ENCODE results near the gene ORC4.
A peak's percentile ranks its signal among the peaks of the same experiment; 100 is the strongest.

Gene ORC4

DNA sequence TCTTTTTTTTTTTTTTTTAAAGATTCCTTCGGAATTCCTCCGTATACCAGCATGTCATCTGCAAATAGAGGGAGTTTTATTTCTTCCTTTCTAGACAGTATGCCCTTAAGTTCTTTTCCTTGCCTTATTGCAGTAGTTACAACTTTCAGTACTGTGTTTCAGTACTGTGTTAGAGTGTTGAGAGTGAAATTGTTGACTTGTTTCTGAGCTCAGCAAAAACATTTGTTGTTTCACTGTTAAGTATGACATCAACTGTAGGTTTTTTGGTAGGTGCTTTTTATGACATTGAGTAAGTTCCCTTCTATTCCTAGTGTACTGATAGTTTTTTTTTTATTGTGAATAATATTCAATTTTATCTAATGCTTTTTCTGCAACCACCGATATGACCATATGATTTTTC, 131.9 kb downstream of the ORC4 start:
- Histone ChIP-seq H3K14ac (ENCODE audit: low read length in 2 of 2) (no peak overlapping the region), H3K79me1 (replicated peaks; ENCODE audit: low read length, poor library complexity, severe bottlenecking) (peaks cover 11% of the 10 kb centered on the region), H3K23ac (ENCODE audit: low read length in 2 of 2) (no peak overlapping the region), H2AK5ac (ENCODE audit: low read length, severe bottlenecking) (no peak overlapping the region), H3K9ac (ENCODE audit: low read length) (peak overlapping the region; percentile 67), H2BK120ac (ENCODE audit: low read depth, low read length) (no peak overlapping the region), H3K9me3 (ENCODE audit: control insufficient read depth, low read length) (no peaks in the 10 kb centered on the region), H2BK15ac (ENCODE audit: low read depth, poor library complexity, severe bottlenecking) (no peak overlapping the region), H2BK5ac (ENCODE audit: low read depth, low read length, poor library complexity, severe bottlenecking) (no peak overlapping the region), H4K91ac (ENCODE audit: low read length) (no peak overlapping the region), H3K4me2 (ENCODE audit: low read length, poor library complexity, severe bottlenecking) (no peak overlapping the region), H2AFZ (ENCODE audit: low read depth, low read length) (no peak overlapping the region), H3K4ac (ENCODE audit: low read depth in 1 of 2, low read length in 2 of 2) (no peak overlapping the region), H3K27ac (ENCODE audit: low read length, poor library complexity, severe bottlenecking) (no peak overlapping the region), H3K4me3 (ENCODE audit: insufficient read depth in 1 of 2, low read depth in 1 of 2, low read length in 2 of 2) (peak overlapping the region in 1 of 2 experiments; percentile 57), H2BK12ac (ENCODE audit: low read length in 2 of 2) (no peak overlapping the region), H3K4me1 (ENCODE audit: control insufficient read depth, insufficient read depth, low read depth, low read length) (no peaks in the 10 kb centered on the region), H4K8ac (ENCODE audit: low read length) (no peak overlapping the region), H3K36me3 (ENCODE audit: control insufficient read depth in 1 of 2, insufficient read depth in 2 of 2, low read depth in 1 of 2, low read length in 2 of 2) (no peaks in the 10 kb centered on the region), H3K27me3 (ENCODE audit: control insufficient read depth in 1 of 2, insufficient read depth in 1 of 2, low read length in 2 of 2) (no peaks in the 10 kb centered on the region), H3K18ac (ENCODE audit: low read depth in 1 of 2, low read length in 2 of 2) (no peak overlapping the region)
- WGBS = 100% methylated on average over 1 of the region's 3 CpGs
- no peak for DNase-seq

DNA sequence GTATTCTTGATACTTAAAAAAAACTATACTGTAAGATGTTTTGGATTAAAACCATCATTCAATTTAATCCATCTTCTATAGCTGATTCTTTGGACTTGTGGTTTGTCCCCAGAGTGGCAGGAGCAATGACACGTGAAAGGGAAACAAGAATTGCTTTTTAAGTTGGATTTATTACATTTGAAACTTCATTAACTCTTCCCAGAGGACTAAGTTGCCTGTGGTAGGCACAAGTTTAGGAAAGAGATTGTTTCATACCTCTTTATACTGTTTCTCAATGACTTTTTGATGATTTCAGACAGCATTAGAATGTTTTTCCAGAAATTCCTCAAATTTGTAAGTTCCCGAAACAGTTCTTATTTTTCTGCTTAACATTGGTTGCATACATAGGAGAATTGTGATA, 134.4 kb downstream of the ORC4 start:
- WGBS = no CpG with 5 or more reads among the region's 2 CpGs
- no peaks in the 10 kb centered on the region for H3K9me3 ChIP-seq (ENCODE audit: control insufficient read depth, low read length)

DNA sequence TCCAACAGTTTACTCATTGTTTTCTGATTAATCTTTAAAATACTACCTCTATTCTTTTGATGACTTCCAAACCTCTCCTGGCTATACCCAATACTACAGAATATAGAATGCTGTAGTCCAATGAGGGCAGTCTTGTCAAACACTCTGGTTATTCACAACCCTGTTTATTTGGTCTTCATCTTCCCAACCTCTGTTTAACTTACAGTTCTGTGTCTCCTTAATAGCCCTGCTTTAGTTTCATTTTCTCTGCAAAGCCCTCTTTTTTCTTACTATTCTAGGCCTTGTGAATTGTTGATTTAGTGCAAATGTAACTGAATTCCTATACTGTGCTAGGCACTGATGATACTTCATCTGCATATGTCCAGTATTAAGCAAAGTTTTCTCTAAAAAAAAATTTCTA, 135.7 kb downstream of the ORC4 start:
- peaks cover 7% of the 10 kb centered on the region for H3K79me1 ChIP-seq (replicated peaks; ENCODE audit: low read length, poor library complexity, severe bottlenecking)
- no peak overlapping the region for H4K8ac ChIP-seq (ENCODE audit: low read length)
- peak overlapping the region; percentile 56 for H3K9ac ChIP-seq (ENCODE audit: low read length)

More for the DNA sequence above, 134.4 kb downstream of the ORC4 start:
- Histone ChIP-seq H3K14ac (ENCODE audit: low read length in 2 of 2) (no peak overlapping the region), H3K18ac (ENCODE audit: low read depth in 1 of 2, low read length in 2 of 2) (no peak overlapping the region), H2BK120ac (ENCODE audit: low read depth, low read length) (no peak overlapping the region), H3K79me1 (replicated peaks; ENCODE audit: low read length, poor library complexity, severe bottlenecking) (peaks cover 9% of the 10 kb centered on the region), H3K4me1 (ENCODE audit: control insufficient read depth, insufficient read depth, low read depth, low read length) (no peaks in the 10 kb centered on the region), H2BK12ac (ENCODE audit: low read length in 2 of 2) (no peak overlapping the region), H3K23ac (ENCODE audit: low read length in 2 of 2) (no peak overlapping the region), H2AK5ac (ENCODE audit: low read length, severe bottlenecking) (no peak overlapping the region), H3K27ac (ENCODE audit: low read length, poor library complexity, severe bottlenecking) (no peak overlapping the region), H3K9ac (ENCODE audit: low read length) (no peak overlapping the region), H4K8ac (ENCODE audit: low read length) (no peak overlapping the region), H2BK15ac (ENCODE audit: low read depth, poor library complexity, severe bottlenecking) (no peak overlapping the region), H4K91ac (ENCODE audit: low read length) (no peak overlapping the region), H2AFZ (ENCODE audit: low read depth, low read length) (no peak overlapping the region), H2BK5ac (ENCODE audit: low read depth, low read length, poor library complexity, severe bottlenecking) (no peak overlapping the region), H3K4me2 (ENCODE audit: low read length, poor library complexity, severe bottlenecking) (no peak overlapping the region), H3K27me3 (ENCODE audit: control insufficient read depth in 1 of 2, insufficient read depth in 1 of 2, low read length in 2 of 2) (no peaks in the 10 kb centered on the region), H3K36me3 (ENCODE audit: control insufficient read depth in 1 of 2, insufficient read depth in 2 of 2, low read depth in 1 of 2, low read length in 2 of 2) (no peaks in the 10 kb centered on the region), H3K4me3 (ENCODE audit: insufficient read depth in 1 of 2, low read depth in 1 of 2, low read length in 2 of 2) (no peak overlapping the region), H3K4ac (ENCODE audit: low read depth in 1 of 2, low read length in 2 of 2) (no peak overlapping the region)
- no peak for DNase-seq

DNA sequence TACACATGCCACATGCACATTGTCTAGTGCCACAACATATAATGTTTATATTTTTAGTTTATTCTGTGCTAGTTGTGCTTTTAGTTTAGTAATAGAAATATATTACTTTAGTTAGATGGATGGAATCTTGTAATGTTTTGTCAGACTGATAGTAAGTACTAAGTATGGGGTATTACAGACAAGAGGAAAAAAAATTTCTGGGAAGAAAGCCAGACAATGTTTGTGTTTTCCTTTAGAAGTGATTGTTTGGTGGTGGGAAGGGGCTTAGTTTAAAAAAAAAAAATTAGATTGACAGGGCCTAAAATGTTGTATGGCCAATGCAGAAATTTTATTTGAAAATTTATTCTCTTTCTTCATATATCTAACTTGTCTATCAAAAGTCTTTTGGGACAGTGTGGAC, 137.9 kb downstream of the ORC4 start:
- Histone ChIP-seq H3K4me3 (ENCODE audit: insufficient read depth in 1 of 2, low read depth in 1 of 2, low read length in 2 of 2) (no peak overlapping the region), H2BK5ac (ENCODE audit: low read depth, low read length, poor library complexity, severe bottlenecking) (no peak overlapping the region), H2BK12ac (ENCODE audit: low read length in 2 of 2) (no peak overlapping the region), H3K36me3 (ENCODE audit: control insufficient read depth in 1 of 2, insufficient read depth in 2 of 2, low read depth in 1 of 2, low read length in 2 of 2) (no peaks in the 10 kb centered on the region), H4K91ac (ENCODE audit: low read length) (no peak overlapping the region), H3K9me3 (ENCODE audit: control insufficient read depth, low read length) (no peaks in the 10 kb centered on the region), H2AFZ (ENCODE audit: low read depth, low read length) (no peak overlapping the region), H2AK5ac (ENCODE audit: low read length, severe bottlenecking) (no peak overlapping the region), H4K8ac (ENCODE audit: low read length) (no peak overlapping the region), H3K4me1 (ENCODE audit: control insufficient read depth, insufficient read depth, low read depth, low read length) (no peaks in the 10 kb centered on the region), H3K27me3 (ENCODE audit: control insufficient read depth in 1 of 2, insufficient read depth in 1 of 2, low read length in 2 of 2) (no peaks in the 10 kb centered on the region), H3K4ac (ENCODE audit: low read depth in 1 of 2, low read length in 2 of 2) (no peak overlapping the region), H3K79me1 (replicated peaks; ENCODE audit: low read length, poor library complexity, severe bottlenecking) (peaks cover 7% of the 10 kb centered on the region), H3K4me2 (ENCODE audit: low read length, poor library complexity, severe bottlenecking) (no peak overlapping the region), H3K9ac (ENCODE audit: low read length) (no peak overlapping the region), H3K27ac (ENCODE audit: low read length, poor library complexity, severe bottlenecking) (no peak overlapping the region), H3K23ac (ENCODE audit: low read length in 2 of 2) (no peak overlapping the region), H3K14ac (ENCODE audit: low read length in 2 of 2) (no peak overlapping the region), H3K18ac (ENCODE audit: low read depth in 1 of 2, low read length in 2 of 2) (no peak overlapping the region), H2BK120ac (ENCODE audit: low read depth, low read length) (no peak overlapping the region), H2BK15ac (ENCODE audit: low read depth, poor library complexity, severe bottlenecking) (no peak overlapping the region)
- DNase-seq = no peak

More for the DNA sequence above, 135.7 kb downstream of the ORC4 start:
- H3K18ac ChIP-seq (ENCODE audit: low read depth in 1 of 2, low read length in 2 of 2) = no peak overlapping the region
- H4K91ac ChIP-seq (ENCODE audit: low read length) = no peak overlapping the region
- H2AK5ac ChIP-seq (ENCODE audit: low read length, severe bottlenecking) = no peak overlapping the region
- no peak overlapping the region for H2BK15ac ChIP-seq (ENCODE audit: low read depth, poor library complexity, severe bottlenecking)
- no peak overlapping the region for H2AFZ ChIP-seq (ENCODE audit: low read depth, low read length)
- peak; percentile 41 for DNase-seq
- H3K4me3 ChIP-seq (ENCODE audit: insufficient read depth in 1 of 2, low read depth in 1 of 2, low read length in 2 of 2) = peak overlapping the region in 1 of 2 experiments; percentile 46
- no peaks in the 10 kb centered on the region for H3K36me3 ChIP-seq (ENCODE audit: control insufficient read depth in 1 of 2, insufficient read depth in 2 of 2, low read depth in 1 of 2, low read length in 2 of 2)
- H3K9me3 ChIP-seq (ENCODE audit: control insufficient read depth, low read length) = no peaks in the 10 kb centered on the region
- H3K27me3 ChIP-seq (ENCODE audit: control insufficient read depth in 1 of 2, insufficient read depth in 1 of 2, low read length in 2 of 2) = no peaks in the 10 kb centered on the region
- H3K14ac ChIP-seq (ENCODE audit: low read length in 2 of 2) = no peak overlapping the region
- no peaks in the 10 kb centered on the region for H3K4me1 ChIP-seq (ENCODE audit: control insufficient read depth, insufficient read depth, low read depth, low read length)
- no peak overlapping the region for H2BK5ac ChIP-seq (ENCODE audit: low read depth, low read length, poor library complexity, severe bottlenecking)
- H3K4me2 ChIP-seq (ENCODE audit: low read length, poor library complexity, severe bottlenecking) = no peak overlapping the region
- H2BK12ac ChIP-seq (ENCODE audit: low read length in 2 of 2) = no peak overlapping the region
- no peak overlapping the region for H3K27ac ChIP-seq (ENCODE audit: low read length, poor library complexity, severe bottlenecking)
- H2BK120ac ChIP-seq (ENCODE audit: low read depth, low read length) = no peak overlapping the region
- H3K23ac ChIP-seq (ENCODE audit: low read length in 2 of 2) = no peak overlapping the region
- no peak overlapping the region for H3K4ac ChIP-seq (ENCODE audit: low read depth in 1 of 2, low read length in 2 of 2)
